Stimulated activated CD4-positive, alpha-beta T cell treated with anti-CD3 and anti-CD28 coated beads, Interleukin-4, amount 100 ng/mL, for 24 hours (primary cell): ENCODE results near the gene FGF14.
"Not testable (repeated sequence)": the region's sequence is repeated elsewhere in the genome, so short reads cannot be mapped to it uniquely, and the experiment has no call there.

Experiments used
- DNase-seq: peaks from one replicate; pipeline ENCODE4 v3.0.0-alpha.2; 2020

FGF14 gene

GRCh38 chr13:101915331-101915730 lies 486.5 kb downstream of the FGF14 start:
- no peak for DNase-seq

- DNase-seq: no peak
These were observed 490.1 kb downstream of the FGF14 start for GRCh38 chr13:101911752-101912151.

- DNase-seq: no peak
These were observed 498.0 kb downstream of the FGF14 start for GRCh38 chr13:101903890-101904289.

- no peak for DNase-seq
These were observed 503.2 kb downstream of the FGF14 start for GRCh38 chr13:101898676-101899075.

- DNase-seq: no peak
These were observed 505.3 kb downstream of the FGF14 start for GRCh38 chr13:101896541-101896940.

GRCh38 chr13:101893021-101893420 lies 508.8 kb downstream of the FGF14 start:
- DNase-seq: no peak

- no peak for DNase-seq
These were observed 509.6 kb downstream of the FGF14 start for GRCh38 chr13:101892296-101892695.

- no peak for DNase-seq
These were observed 520.3 kb downstream of the FGF14 start for GRCh38 chr13:101881593-101881992.

- no peak for DNase-seq
These were observed 521.3 kb downstream of the FGF14 start for GRCh38 chr13:101880581-101880980.

GRCh38 chr13:101876951-101877350 lies 524.9 kb downstream of the FGF14 start:
- no peak for DNase-seq

- DNase-seq: no peak
These were observed 526.0 kb downstream of the FGF14 start for GRCh38 chr13:101875717-101876393.

- no peak for DNase-seq
These were observed 526.8 kb downstream of the FGF14 start for GRCh38 chr13:101875091-101875490.

GRCh38 chr13:101869553-101869952 lies 532.3 kb downstream of the FGF14 start:
- no peak for DNase-seq

- DNase-seq: no peak
These were observed 533.0 kb downstream of the FGF14 start for GRCh38 chr13:101868585-101869469.

GRCh38 chr13:101866889-101867581 lies 534.8 kb downstream of the FGF14 start:
- DNase-seq: no peak

GRCh38 chr13:101858860-101859259 lies 543.0 kb downstream of the FGF14 start:
- DNase-seq: no peak

- no peak for DNase-seq
These were observed 555.1 kb downstream of the FGF14 start for GRCh38 chr13:101846701-101847100.

- no peak for DNase-seq
These were observed 555.6 kb downstream of the FGF14 start for GRCh38 chr13:101846249-101846648.

- DNase-seq: no peak
These were observed 556.4 kb downstream of the FGF14 start for GRCh38 chr13:101845245-101846020.

- DNase-seq: no peak
These were observed 560.1 kb downstream of the FGF14 start for GRCh38 chr13:101841698-101842097.

- no peak for DNase-seq
These were observed 563.5 kb downstream of the FGF14 start for GRCh38 chr13:101838323-101838722.

- DNase-seq: not testable (repeated sequence)
These were observed 564.1 kb downstream of the FGF14 start for GRCh38 chr13:101837778-101838177.

GRCh38 chr13:101837288-101837687 lies 564.6 kb downstream of the FGF14 start:
- no peak for DNase-seq
